ENCODE measurements around the gene PLPP7.
"Not testable (repeated sequence)": the region's sequence is repeated elsewhere in the genome, so short reads cannot be mapped to it uniquely, and the experiment has no call there.

GRCh38 chr9:131344931-131345535 is 55.5 kb downstream of the PLPP7 start:
- not testable (repeated sequence) for TF ChIP-seq CTCF, EP300, POLR2A (IDR thresholded peaks at IDR 0.05)
